ENCODE data around the gene SFI1.

Gene SFI1

GRCh38 chr22:31530823-31531195, 34.5 kb downstream of the SFI1 start:
- no peaks in the 10 kb centered on the region for H3K27me3 ChIP-seq (ENCODE audit: insufficient read depth, low read length, poor library complexity)
- H2AFZ ChIP-seq (ENCODE audit: low read depth, low read length) = no peak overlapping the region
- H3K9me3 ChIP-seq (ENCODE audit: insufficient read depth, low read length, severe bottlenecking) = no peaks in the 10 kb centered on the region
- no peak overlapping the region for H3K9ac ChIP-seq (ENCODE audit: low read depth, low read length)
- H3K79me2 ChIP-seq (ENCODE audit: insufficient read depth, low read length) = peaks cover 16% of the 10 kb centered on the region
- H3K4me2 ChIP-seq (ENCODE audit: insufficient read depth, low read length) = no peak overlapping the region
- peaks cover 60% of the 10 kb centered on the region for H3K36me3 ChIP-seq (ENCODE audit: insufficient read depth, low read length)
- H3K4me3 ChIP-seq (ENCODE audit: low read depth in 1 of 2, low read length in 2 of 2) = no peak overlapping the region
- no peak overlapping the region for H3K27ac ChIP-seq (ENCODE audit: low read length)
- TF ChIP-seq EZH2 (IDR thresholded peaks at IDR 0.05; ENCODE audit: borderline replicate concordance, low read depth, low read length, severe bottlenecking) (no peak), CTCF (IDR thresholded peaks at IDR 0.05; ENCODE audit: borderline replicate concordance, extremely low read depth, low read length, poor library complexity, severe bottlenecking) (no peak)
- H4K20me1 ChIP-seq (ENCODE audit: insufficient read depth, low read length) = peaks cover 6% of the 10 kb centered on the region; the same call in 1 of the 2 replicates
- DNase-seq = no peak
- no peaks in the 10 kb centered on the region for H3K4me1 ChIP-seq (ENCODE audit: insufficient read depth, low read length)
- no peak for ATAC-seq (ENCODE audit: insufficient read depth, low read depth)

DNA sequence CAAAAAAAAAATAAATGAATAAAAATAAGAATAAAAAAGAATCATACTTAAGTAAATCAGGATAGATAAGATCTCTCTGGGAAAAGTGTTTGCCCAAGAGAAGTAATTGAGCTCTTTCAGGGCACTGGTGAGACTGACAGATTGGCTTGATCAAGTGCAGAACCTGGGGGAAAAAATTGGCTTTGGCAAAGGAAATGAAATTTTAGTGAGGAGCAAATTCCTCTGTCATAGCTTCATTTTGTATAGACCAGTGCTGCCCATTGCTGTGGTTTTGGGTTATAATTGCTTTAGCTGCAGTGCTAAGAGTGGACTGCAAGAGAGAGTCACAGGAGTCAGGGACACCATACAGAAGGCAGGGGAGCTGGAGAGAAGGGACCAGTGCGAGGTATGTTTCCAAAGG, 35.7 kb downstream of the SFI1 start:
- no peak for DNase-seq
- no peak overlapping the region for H3K4me2 ChIP-seq (ENCODE audit: insufficient read depth, low read length)

GRCh38 chr22:31533374-31533773, 37.0 kb downstream of the SFI1 start:
- DNase-seq (no peak), ATAC-seq (ENCODE audit: insufficient read depth, low read depth) (no peak)
- Histone ChIP-seq H3K9me3 (ENCODE audit: insufficient read depth, low read length, severe bottlenecking) (no peaks in the 10 kb centered on the region), H3K36me3 (ENCODE audit: insufficient read depth, low read length) (peaks cover 54% of the 10 kb centered on the region), H3K27ac (ENCODE audit: low read length) (no peak overlapping the region), H3K4me3 (ENCODE audit: low read depth in 1 of 2, low read length in 2 of 2) (no peak overlapping the region), H3K4me1 (ENCODE audit: insufficient read depth, low read length) (no peaks in the 10 kb centered on the region), H3K9ac (ENCODE audit: low read depth, low read length) (no peak overlapping the region), H4K20me1 (ENCODE audit: insufficient read depth, low read length) (no peaks in the 10 kb centered on the region), H3K4me2 (ENCODE audit: insufficient read depth, low read length) (no peak overlapping the region), H2AFZ (ENCODE audit: low read depth, low read length) (no peak overlapping the region), H3K79me2 (ENCODE audit: insufficient read depth, low read length) (no peaks in the 10 kb centered on the region; the same call in 1 of the 2 replicates), H3K27me3 (ENCODE audit: insufficient read depth, low read length, poor library complexity) (no peaks in the 10 kb centered on the region)
- TF ChIP-seq CTCF (IDR thresholded peaks at IDR 0.05; ENCODE audit: borderline replicate concordance, extremely low read depth, low read length, poor library complexity, severe bottlenecking) = no peak
- no peak for TF ChIP-seq EZH2 (IDR thresholded peaks at IDR 0.05; ENCODE audit: borderline replicate concordance, low read depth, low read length, severe bottlenecking)

More for the DNA sequence above, 35.7 kb downstream of the SFI1 start:
- Histone ChIP-seq H3K9me3 (ENCODE audit: insufficient read depth, low read length, severe bottlenecking) (no peaks in the 10 kb centered on the region), H3K36me3 (ENCODE audit: insufficient read depth, low read length) (peaks cover 57% of the 10 kb centered on the region), H3K27ac (ENCODE audit: low read length) (no peak overlapping the region), H3K4me1 (ENCODE audit: insufficient read depth, low read length) (no peaks in the 10 kb centered on the region), H3K9ac (ENCODE audit: low read depth, low read length) (no peak overlapping the region), H3K79me2 (ENCODE audit: insufficient read depth, low read length) (peaks cover 5% of the 10 kb centered on the region), H3K4me3 (ENCODE audit: low read depth in 1 of 2, low read length in 2 of 2) (no peak overlapping the region), H2AFZ (ENCODE audit: low read depth, low read length) (no peak overlapping the region), H3K27me3 (ENCODE audit: insufficient read depth, low read length, poor library complexity) (no peaks in the 10 kb centered on the region), H4K20me1 (ENCODE audit: insufficient read depth, low read length) (no peaks in the 10 kb centered on the region)
- no peak for ATAC-seq (ENCODE audit: insufficient read depth, low read depth)
- TF ChIP-seq CTCF (IDR thresholded peaks at IDR 0.05; ENCODE audit: borderline replicate concordance, extremely low read depth, low read length, poor library complexity, severe bottlenecking) (no peak), EZH2 (IDR thresholded peaks at IDR 0.05; ENCODE audit: borderline replicate concordance, low read depth, low read length, severe bottlenecking) (no peak)

All from DND-41 (cell line).